Spleen (tissue), 7 donors: ENCODE measurements around the gene WNT8A.

Experiments
- CTCF ChIP-seq, 11 experiments: fragments of 200-600 bp in 7 of 11; fragments of 450-650 bp in 4 of 11; sonication (generic) in 4 of 11; IDR thresholded peaks in 8 of 11; conservative IDR thresholded peaks in 3 of 11; 1 replicate in 7 of 11; 2 replicates in 4 of 11; pipeline versions ENCODE4 v1.4.0 to v1.8.0; 2016 to 2021; ENCODE audit warnings: antibody characterized with exemption in 11 of 11, inconsistent platforms in 4 of 11, mild to moderate bottlenecking in 1 of 11
- POLR2A ChIP-seq, 3 donors: fragments of 450-650 bp; IDR thresholded peaks; one replicate each; pipeline ENCODE4 v1.5.1; 2017; ENCODE audit warnings: antibody characterized with exemption in 3 of 3, mild to moderate bottlenecking in 1 of 3
- donor health status: DM: no; HTN: no; CAD: no; lungs with moderate emphysema.
- donor health status: DM: no; HTN: no; CAD: no.
- donor health status: DM: no; HTN: no; CAD: no.

- TF ChIP-seq POLR2A (IDR thresholded peaks at IDR 0.05) (no peak), CTCF (IDR thresholded peaks at IDR 0.05 in 8 of 11, conservative IDR thresholded peaks at IDR 0.05 in 3 of 11) (no peak)
These were observed 7.9 kb downstream of the WNT8A start for GRCh38 chr5:138091685-138092084.
